TTC549 (cell line): ENCODE results near the gene LYVE1.
"Not testable (repeated sequence)": the region's sequence is repeated elsewhere in the genome, so short reads cannot be mapped to it uniquely, and the experiment has no call there.

ENCODE experiments used
- FAIRE-seq: peaks from 2 replicates; lab custom pipeline; 2012; peaks lifted over from hg19 to GRCh38; lab: Jason Lieb, UNC

Gene LYVE1, protein sequence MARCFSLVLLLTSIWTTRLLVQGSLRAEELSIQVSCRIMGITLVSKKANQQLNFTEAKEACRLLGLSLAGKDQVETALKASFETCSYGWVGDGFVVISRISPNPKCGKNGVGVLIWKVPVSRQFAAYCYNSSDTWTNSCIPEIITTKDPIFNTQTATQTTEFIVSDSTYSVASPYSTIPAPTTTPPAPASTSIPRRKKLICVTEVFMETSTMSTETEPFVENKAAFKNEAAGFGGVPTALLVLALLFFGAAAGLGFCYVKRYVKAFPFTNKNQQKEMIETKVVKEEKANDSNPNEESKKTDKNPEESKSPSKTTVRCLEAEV

DNA sequence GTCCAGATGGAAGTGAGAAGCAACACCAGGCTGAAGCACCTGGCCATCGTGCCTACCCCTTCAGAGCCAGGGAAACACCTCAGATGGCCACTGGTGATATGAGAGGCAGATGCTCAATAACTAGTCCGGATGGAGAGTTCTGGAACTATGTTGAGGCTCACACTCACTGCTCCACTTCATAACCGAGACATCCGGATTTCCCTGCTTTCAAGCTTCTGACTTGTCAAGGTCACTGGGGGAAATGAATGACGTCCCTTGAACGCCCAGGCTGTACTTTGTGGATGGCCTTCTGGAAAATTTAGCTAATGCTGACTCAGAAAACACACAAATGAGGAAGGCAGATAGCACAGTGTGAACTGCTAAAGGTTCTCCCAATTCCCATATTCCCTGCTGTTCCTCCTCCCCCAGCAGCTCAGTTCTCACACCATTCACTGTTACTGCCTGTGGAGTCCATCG is at the start of gene LYVE1:
Gene LYVE1, minus strand, starts transcription at position 180 of the 456 bp plus-strand sequence. Its CDS starts 133 bp downstream, at position 47.
- no peak for FAIRE-seq

DNA sequence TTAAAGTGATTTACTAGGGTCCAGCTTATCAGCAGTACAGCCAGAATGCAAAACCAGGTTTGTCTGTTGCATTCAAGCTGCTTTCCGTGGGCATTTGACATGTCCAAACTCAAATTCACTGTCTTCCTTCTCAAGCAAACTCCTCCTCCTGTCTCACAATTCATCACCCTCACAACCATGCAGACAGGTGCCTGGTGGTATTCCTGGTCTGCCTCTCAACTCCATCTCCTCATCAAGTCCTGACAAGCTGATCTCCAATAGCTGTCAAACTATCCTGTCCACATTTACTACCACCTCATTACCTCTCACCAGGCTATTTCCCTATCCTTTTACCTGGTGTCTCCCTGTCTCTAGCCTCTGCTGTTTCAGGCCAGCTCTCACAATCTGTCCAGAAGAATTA is 49.1 kb upstream of the LYVE1 start:
- no peak for FAIRE-seq

DNA sequence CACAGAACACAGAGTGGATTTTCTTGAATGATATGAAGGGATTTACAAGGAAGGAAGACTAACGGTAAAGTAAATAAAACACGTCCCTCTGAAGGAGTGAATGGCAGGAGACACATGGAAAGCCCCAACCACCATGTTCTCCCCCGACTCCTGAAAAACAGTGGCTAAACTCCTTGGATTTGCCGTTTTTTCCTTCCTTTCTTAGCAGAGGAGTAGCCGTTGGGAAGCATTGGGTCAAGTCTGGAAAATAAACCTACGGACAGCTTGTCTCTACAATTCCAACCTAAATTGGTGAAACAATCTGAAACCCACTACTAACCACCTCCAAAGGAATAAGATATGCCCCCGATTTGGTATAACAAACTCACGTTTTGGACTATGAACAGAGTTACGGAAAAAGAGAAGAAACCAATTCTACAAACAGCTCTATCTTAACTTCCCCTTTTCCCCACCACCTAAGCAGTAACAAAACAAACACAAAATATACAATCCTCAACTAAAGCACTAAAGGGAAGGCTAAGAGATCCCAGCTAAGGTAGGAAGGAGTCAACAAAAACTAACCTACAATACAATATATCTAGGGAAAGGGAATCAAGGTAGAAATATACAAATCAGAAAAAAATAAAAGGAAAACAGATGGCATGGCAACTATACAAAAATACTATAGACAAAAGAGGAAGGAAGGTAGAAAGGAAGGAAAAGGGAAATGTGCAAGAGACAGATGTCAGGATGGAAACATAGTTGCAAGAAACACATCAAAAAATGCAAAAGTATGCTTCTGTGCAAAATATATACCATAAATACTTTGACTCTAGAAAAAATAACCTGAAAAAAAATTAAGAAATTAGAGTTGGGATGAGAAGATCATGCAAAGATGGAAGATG is 43.8 kb upstream of the LYVE1 start:
- FAIRE-seq, result no peak

DNA sequence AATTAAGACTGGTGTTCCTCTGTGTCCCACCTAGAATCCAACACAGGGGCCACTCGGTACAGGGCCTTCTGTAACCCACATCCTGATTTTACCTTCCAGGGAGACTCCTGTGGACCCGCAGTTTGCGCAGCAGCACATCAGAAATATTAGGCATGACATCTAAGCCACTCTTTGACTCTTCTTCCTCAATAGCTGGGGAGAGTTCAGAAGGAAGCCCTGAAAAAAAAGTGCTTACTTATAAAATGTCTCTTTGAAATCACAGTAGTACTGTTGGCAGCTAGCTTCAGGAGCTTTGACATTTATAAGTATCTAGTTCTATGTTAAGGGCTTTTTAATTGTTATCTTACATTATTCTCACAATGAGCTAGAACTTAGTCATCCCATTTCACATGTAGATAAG is 41.2 kb upstream of the LYVE1 start:
- no peak for FAIRE-seq

DNA sequence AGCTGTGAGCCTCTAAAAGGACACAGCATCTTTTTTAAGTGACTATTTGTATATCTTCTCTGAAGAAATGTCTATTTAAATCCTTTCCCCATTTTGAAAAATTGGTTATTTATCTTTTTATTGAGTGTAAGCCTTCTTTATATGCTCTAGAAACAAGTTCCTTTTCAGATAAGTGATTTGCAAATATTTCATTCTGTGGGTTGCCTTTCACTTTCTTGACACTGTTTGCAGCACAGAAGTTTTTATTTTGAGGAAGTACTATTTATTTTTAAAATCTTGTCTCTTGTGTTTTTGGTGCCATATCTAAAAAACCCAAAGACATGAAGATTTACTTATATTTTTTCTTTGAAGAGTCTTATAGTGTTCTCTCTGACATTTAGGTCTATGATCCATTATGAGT is 40.1 kb upstream of the LYVE1 start:
- no peak for FAIRE-seq

DNA sequence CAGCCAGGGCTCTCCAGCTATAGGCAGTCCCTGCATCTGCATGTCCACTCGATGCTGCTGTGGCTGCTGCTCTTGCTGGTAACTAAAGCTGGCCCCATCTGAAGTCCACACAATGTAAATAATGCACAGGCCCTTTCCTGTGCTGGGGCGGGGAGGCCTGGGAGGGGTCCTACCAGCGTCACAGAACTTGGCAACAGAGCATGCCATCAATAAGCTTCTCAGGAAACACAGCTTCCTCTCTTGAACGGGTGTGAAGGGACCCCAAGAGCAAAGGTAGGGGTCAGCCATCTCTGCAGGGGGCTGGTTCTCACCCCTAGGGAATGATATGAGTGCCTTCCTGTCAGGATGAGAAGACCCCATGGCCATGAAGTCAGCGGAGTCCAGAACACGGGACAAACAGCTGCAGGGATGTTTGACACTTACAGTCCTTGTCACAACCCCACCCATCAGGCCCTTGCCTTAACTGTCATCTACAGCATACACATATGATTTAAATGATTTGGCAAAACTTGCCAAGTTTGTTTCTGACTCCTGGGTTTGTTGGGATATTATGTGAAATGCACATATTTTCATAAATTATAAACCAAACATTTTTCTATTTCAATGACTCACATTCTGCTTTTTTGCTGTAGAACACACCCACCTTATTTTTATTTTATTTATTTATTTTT is 39.1 kb upstream of the LYVE1 start:
- FAIRE-seq, result no peak

DNA sequence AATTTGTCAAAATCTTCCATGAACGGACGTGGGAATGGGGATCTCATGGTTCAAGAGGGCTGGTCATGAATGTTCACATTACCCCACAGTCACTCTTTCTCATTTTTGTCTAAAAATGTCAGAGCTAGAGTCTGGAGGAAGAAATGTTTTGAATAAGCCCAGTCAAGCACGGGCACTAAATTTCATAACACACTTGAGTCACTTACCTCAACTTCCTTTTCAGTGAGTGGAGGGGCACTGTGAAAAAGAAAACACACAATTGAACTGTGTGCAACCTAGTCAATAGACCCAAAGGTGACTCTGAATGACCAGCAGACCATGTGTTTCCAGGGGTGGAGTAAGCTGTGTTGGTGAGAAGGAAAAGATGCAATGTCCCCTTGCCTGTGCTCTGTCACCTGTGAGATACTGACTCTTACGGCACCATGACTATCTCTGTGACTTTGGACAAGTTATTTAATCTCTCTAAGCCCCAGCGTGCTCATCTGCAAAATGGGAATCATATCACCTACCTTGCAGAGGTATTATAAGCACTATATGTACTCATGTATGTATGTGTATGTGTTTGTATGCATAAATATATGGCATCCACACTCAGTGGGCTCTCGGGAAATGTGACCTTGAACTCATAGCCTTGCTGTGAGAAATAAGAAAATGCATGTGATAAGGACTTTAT is 38.2 kb upstream of the LYVE1 start:
- FAIRE-seq, result no peak

DNA sequence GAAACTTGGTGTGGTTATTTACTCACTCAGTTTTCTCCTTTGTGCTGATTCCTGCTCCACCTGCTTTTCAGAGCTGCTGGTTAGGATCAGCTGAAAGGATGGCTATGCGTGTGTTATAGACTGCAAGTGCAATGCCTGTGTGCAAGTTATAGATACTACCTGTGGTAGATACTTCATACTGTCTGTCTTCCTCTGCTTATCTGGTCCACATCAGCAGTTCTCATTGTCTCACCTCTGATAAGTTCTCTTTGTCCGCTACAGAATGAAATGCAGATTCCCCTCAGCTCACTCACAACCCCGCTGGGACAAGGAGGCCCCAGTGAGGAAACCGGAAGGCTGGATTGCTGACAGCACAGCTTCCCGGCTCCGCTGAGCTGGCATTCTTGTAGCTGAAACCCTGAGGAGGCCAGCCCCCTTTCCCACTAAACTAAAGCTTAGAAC is 37.5 kb upstream of the LYVE1 start:
- FAIRE-seq, result no peak

DNA sequence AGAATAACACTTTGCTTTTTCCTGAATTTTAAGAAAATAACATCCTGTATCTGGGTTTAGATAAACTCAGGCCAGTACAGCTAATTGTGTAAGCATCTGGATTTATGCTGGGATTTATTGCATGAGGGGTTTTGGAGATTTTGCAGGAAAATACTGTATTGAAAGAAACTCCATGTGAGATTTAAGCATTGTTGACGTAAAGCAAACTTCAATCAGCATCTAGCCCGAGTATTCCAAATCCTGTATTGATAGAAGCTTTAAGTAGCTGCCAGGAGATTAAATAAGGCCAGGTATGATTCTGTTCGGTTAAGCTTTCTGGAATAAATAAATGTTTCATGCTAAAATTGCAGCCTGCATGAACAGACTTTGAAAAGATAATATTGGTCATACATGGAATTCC is 36.3 kb upstream of the LYVE1 start:
- FAIRE-seq, result no peak

DNA sequence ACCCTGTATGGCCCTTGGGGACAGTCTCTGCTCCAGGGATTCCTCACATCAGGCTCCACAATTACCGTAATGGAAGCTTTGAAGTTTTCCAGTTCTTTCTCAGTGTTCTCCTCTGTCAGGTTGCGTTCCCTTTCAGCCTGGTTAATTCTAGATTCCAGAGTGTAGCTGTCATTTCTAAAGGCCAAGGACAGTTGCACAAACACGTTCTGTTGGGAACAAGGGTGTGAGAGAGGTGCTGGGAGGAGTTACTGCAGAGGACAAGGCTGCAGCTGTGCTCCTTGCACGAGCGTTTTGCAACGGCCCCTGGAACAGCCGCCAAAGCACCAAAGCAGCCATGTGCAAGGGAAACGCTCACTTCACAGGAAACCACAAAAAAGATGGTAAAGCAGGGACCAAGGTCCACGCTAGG is 35.9 kb upstream of the LYVE1 start:
- no peak for FAIRE-seq

DNA sequence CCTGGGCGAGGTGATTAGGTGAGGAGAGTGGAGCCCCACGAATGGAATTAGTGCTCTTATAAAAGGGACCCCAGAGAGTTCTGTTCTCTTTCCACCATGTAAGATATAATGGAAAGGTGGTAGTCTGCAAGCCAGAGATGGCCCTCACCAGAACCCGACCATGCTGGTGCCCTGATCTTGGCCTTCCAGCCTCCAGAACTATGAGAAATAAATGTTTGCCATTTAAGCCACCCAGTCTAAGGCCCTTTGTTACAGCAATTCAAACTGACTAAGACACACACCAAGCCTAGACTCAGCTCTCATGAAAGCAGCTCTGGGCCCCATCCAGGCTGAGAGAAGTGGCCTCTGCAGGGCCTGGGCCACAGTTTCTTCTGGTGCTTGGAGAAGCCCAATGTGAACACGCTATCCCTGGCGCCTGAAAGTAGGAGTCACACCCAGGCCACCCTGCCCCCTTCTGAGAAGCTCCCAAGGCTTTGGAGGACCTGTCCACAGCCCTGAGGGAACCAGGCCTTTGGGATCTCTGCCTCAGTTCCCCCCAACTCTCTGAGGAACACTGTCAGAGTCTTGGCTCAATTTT is 35.3 kb upstream of the LYVE1 start:
- no peak for FAIRE-seq

DNA sequence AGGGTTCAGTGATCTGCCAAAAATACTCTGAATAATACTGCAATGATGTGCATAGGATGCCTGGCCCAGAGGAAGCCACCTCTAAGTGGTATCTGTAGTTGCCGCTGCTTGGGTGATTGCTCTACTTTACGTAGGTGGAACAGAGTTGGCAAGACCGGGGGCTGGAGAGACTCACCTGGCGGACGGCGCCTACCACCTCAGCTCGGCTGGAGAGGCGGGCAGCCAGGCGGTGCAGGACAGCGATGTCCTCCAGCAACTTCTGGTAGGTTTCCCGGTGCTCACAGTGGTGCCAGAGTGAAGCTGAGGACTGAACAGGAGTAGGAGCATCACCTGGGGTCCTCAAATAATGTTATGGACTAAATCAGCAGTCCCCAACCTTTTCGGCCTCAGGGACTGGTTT is 34.5 kb upstream of the LYVE1 start:
- FAIRE-seq, result no peak

DNA sequence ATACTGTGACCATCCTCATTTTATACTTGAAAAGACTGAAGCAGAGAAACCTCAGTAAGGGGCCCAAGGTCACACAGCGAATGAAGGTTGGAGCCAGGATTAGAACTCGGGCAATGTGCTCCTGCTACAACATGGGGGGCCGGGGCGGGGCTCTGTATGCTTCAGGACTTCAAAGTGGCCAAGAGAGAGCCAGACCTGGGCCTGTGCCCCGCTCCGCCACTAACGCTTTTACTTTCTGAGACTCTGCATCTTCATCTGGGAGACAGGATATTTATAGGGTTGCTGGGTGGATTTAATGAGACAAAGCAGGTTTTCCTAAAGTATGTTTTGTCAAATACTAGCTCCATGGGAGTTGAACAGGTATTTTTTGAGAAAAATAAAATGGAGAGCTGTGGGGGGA is 33.9 kb upstream of the LYVE1 start:
- no peak for FAIRE-seq

DNA sequence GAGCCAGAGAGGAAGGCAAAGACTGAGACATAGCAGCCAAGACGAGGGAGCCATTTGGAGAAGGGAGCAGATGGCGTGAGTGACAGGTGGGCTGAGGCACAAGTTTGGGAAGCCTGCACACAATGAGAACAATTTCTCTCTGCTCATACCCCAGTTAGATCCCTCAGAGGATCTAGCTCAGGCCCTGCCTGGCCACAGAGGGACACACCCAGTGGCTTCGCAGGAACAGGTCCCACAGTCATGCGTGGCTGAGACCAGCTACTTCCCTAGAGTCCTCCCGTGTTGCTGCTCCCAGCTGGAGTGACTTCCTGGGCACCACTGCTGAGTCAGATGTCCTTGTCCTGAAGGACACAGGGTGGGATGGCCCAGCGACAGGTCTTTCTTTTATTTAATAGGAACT is 33.4 kb upstream of the LYVE1 start:
- no peak for FAIRE-seq

DNA sequence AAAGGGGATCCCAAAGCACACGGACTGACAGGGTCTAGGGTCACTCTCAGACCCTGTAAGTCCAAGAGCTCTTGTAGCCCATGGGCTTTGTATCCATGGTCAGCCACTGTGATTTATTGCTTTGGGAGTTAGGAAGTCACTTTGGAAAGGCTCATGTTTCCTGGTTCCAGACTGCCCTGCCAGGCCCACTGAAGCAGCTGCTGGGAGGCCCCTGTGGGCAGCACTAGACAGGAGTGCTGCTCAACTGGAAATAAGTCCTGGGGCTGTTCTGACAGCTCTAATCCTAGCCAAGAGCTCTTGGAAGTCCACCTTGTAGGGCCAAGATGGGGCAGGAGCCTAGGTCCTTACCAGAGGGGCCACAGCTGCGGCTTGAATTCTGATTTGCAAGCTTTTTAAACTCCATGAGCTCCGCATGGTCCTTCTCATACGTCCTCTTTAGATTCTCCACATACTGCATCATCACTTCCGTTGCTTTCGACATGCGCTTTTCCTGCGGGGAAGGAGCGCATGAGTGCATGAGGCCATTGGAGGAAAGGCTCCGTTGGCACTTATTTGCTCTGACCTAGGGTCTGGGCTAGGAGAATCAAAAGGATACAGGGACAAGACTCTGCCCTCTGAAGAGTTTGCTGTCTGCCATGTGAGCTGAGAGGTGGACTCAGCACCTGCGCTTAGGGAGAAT is 32.2 kb upstream of the LYVE1 start:
- no peak for FAIRE-seq

DNA sequence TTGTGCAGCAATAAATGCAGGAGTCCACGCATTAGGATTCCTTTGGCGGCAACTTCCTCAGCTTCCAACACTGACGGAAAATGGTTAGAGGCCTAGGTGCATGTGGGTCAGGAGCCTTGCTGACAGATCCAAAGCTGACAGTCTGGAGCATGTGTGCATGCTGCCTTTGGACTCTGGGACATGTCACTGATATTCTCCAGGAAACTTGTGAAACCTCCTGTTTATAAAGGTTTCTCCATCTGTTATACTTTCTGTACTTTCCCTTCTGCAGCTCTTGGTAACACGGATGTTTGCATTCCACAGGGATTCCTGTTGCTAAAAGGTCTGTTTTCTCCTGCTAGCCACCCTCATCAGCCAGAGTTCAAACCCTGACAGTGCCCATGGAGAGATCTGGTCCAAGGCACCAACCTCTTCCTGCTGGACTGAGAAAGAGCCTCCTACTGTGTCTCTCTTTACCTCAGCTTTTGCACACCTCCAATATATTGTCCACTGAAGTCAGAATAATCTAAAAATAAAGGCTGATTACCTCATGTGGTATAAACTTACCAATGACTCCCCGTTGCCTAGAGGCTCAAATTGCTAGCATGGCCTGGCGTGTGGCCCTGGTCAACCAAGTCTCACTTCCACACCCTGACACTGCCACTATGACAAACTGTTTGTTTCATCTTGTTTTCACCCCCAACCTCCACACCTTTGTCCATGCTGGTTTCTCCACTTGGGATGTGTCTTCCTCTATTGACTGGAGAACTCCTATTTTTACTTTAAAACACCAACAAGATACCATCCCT is 31.1 kb upstream of the LYVE1 start:
- FAIRE-seq, result no peak

DNA sequence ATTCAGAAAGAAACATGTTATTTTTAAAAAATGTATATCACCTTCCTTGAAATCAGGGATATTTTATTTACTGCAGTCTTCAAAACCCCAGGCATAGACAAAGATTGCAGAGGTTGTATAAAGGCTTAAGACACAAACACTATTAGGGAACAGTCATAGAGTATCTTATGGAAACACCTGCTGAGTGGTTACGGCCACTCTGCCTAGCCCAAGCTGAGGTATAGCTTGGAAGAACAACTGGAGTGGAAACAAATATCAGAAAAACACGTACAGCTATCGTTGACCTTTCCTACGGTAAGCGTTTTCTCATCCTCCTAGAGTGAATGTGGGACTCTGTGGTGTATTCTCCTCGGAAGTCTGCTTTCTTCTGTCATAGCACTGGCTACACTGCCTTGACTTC is 30.4 kb upstream of the LYVE1 start:
- no peak for FAIRE-seq

DNA sequence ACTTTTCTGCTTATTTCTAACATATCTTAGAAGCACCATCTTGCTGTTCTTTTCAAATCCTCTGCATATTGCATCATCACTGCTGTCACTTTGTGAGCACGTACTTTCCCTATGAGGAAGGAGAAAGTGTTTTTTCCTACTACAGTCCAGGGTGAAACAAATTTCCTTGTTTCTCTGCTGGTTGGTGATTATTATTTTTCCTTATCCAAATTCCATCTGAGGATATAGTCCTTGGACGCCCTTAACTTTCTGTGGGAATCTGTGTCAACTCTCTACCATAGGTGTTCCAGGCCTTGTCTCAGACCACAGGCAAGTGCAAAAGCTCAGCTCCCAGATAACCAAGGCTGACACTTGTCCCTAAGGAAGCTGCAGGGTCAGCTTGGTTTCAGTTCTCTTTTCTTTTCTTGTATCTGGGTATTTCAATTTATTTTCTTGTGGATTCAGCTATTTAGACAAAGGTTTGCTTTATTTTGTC is 29.4 kb upstream of the LYVE1 start:
- FAIRE-seq, result no peak

DNA sequence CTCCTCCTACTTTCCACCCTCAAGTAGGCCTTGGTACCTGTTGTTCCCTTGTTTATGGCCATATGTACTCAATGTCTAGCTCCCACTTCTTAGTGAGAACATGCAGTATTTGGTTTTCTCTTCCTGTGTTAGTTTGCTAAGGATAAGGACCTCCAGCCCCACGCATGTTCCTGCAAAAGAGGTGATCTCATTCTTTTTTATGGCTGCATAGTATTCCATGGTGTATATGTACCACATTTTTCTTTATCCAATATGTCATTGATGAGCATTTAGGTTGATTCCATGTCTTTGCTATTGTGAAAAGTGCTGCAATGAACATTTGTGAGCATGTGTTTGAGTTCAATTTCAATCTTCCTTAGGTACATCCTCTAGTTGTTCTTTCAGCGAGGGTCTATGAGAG is 27.4 kb upstream of the LYVE1 start:
- FAIRE-seq, result not testable (repeated sequence)

DNA sequence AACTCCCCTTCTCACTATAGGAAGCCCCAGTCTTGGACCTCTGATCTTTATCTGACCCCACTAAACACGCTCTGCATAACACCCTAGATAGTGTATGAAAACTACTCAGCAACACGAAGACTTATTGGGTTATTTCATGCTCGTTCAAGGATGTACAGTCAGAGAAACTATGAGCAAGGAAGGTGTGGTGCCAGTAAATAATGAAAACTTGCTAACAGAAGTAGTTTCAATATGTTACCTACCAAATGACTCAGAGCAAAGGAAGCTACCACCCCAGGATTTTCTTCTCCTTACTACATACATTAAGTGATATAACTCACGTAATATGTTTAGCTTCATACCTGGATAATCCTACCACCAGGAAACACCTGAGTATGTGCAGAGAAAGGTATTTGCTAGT is 25.9 kb upstream of the LYVE1 start:
- FAIRE-seq, result no peak
